ENCODE measurements around the gene PIEZO2.

PIEZO2 gene

GRCh38 chr18:10681581-10682367 is 467.6 kb downstream of the PIEZO2 start:
- TF ChIP-seq YY1 (IDR thresholded peaks at IDR 0.05; ENCODE audit: insufficient read depth, insufficient read length) (no peak), SUZ12 (IDR thresholded peaks at IDR 0.05; ENCODE audit: extremely low read depth, insufficient read depth, insufficient read length) (no peak), ZNF274 (IDR thresholded peaks at IDR 0.05; ENCODE audit: low read depth, low read length) (no peak)
- H3K27me3 ChIP-seq (ENCODE audit: insufficient read depth, insufficient read length) = no peaks in the 10 kb centered on the region
- H3K4me1 ChIP-seq (ENCODE audit: insufficient read depth, insufficient read length) = no peaks in the 10 kb centered on the region
- no peaks in the 10 kb centered on the region for H3K36me3 ChIP-seq (ENCODE audit: insufficient read depth, insufficient read length, low read length)
- DNase-seq (ENCODE audit: low read depth, low spot score) = no peak
- no peak overlapping the region for H3K4me3 ChIP-seq (ENCODE audit: insufficient read length, low read depth)
- no peak overlapping the region for H3K9ac ChIP-seq (ENCODE audit: insufficient read length, low read depth)
- H3K9me3 ChIP-seq (ENCODE audit: insufficient read depth, low read length) = no peaks in the 10 kb centered on the region

DNA sequence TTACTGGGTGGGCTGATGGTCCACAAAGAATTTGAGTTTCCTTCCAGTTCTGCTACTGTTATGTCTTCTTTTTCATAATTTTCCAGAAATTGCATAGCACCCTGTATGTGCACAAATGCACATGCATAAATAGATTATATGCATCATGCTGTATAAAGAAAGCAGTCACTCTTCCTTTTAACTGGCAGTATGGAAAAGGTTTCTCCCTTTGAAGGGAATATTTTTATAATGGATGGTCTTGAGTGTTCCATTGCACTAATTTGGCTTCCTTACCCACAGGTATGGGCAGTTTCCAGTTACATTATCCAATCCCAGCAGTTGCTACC is 469.1 kb downstream of the PIEZO2 start:
- Histone ChIP-seq H3K9me3 (ENCODE audit: insufficient read depth, low read length) (no peaks in the 10 kb centered on the region), H3K27me3 (ENCODE audit: insufficient read depth, insufficient read length) (no peaks in the 10 kb centered on the region), H3K4me1 (ENCODE audit: insufficient read depth, insufficient read length) (no peaks in the 10 kb centered on the region), H3K4me3 (ENCODE audit: insufficient read length, low read depth) (no peak overlapping the region), H3K9ac (ENCODE audit: insufficient read length, low read depth) (no peak overlapping the region), H3K36me3 (ENCODE audit: insufficient read depth, insufficient read length, low read length) (no peaks in the 10 kb centered on the region)
- DNase-seq (ENCODE audit: low read depth, low spot score) = no peak
- TF ChIP-seq YY1 (IDR thresholded peaks at IDR 0.05; ENCODE audit: insufficient read depth, insufficient read length) = no peak
- no peak for TF ChIP-seq SUZ12 (IDR thresholded peaks at IDR 0.05; ENCODE audit: extremely low read depth, insufficient read depth, insufficient read length)
- no peak for TF ChIP-seq ZNF274 (IDR thresholded peaks at IDR 0.05; ENCODE audit: low read depth, low read length)

DNA sequence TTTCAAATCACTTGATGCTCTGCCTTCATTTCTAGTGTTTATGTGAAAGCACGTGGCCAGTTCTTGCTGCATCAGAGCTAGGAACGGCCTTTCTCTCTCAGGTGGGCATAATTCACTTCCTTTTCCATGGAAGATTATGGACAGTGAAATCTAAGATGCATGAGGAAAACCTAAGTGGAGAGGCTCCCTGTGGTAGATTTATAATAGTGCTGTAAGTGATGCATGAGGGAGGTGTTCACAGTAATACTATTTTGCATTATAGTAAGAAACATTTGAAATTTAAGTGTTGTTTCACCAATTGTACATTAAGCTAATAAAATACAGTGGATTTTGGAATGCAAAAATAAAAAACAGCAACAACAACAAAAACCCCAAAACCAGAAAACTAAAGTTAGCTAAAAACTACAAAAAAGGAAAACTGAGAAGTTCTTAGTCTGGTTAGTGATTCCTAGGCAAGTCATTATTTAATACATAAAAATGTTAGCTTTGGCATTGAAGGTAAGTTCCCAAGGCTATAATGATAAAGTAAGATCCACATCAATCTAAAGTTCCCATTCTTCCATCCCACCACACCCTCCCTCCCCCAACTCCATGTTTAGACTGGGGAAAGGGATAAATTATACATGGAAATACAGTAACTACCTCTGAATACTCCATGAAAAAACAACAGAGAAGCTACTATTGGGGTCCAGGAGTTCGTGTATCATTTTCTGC is 469.7 kb downstream of the PIEZO2 start:
- no peaks in the 10 kb centered on the region for H3K36me3 ChIP-seq (ENCODE audit: insufficient read depth, insufficient read length, low read length)
- H3K4me1 ChIP-seq (ENCODE audit: insufficient read depth, insufficient read length) = no peaks in the 10 kb centered on the region
- TF ChIP-seq YY1 (IDR thresholded peaks at IDR 0.05; ENCODE audit: insufficient read depth, insufficient read length) = no peak
- TF ChIP-seq SUZ12 (IDR thresholded peaks at IDR 0.05; ENCODE audit: extremely low read depth, insufficient read depth, insufficient read length) = no peak
- TF ChIP-seq ZNF274 (IDR thresholded peaks at IDR 0.05; ENCODE audit: low read depth, low read length) = no peak
- no peaks in the 10 kb centered on the region for H3K9me3 ChIP-seq (ENCODE audit: insufficient read depth, low read length)
- no peak overlapping the region for H3K4me3 ChIP-seq (ENCODE audit: insufficient read length, low read depth)
- H3K27me3 ChIP-seq (ENCODE audit: insufficient read depth, insufficient read length) = no peaks in the 10 kb centered on the region
- no peak for DNase-seq (ENCODE audit: low read depth, low spot score)
- no peak overlapping the region for H3K9ac ChIP-seq (ENCODE audit: insufficient read length, low read depth)

- no peak overlapping the region for H3K9ac ChIP-seq (ENCODE audit: insufficient read length, low read depth)
- H3K36me3 ChIP-seq (ENCODE audit: insufficient read depth, insufficient read length, low read length) = no peaks in the 10 kb centered on the region
- no peaks in the 10 kb centered on the region for H3K4me1 ChIP-seq (ENCODE audit: insufficient read depth, insufficient read length)
- no peak overlapping the region for H3K4me3 ChIP-seq (ENCODE audit: insufficient read length, low read depth)
- no peaks in the 10 kb centered on the region for H3K9me3 ChIP-seq (ENCODE audit: insufficient read depth, low read length)
- TF ChIP-seq YY1 (IDR thresholded peaks at IDR 0.05; ENCODE audit: insufficient read depth, insufficient read length) (no peak), SUZ12 (IDR thresholded peaks at IDR 0.05; ENCODE audit: extremely low read depth, insufficient read depth, insufficient read length) (no peak), ZNF274 (IDR thresholded peaks at IDR 0.05; ENCODE audit: low read depth, low read length) (no peak)
- DNase-seq (ENCODE audit: low read depth, low spot score) = no peak
- H3K27me3 ChIP-seq (ENCODE audit: insufficient read depth, insufficient read length) = no peaks in the 10 kb centered on the region
Observed at GRCh38 chr18:10671441-10671840, 477.9 kb downstream of the PIEZO2 start.

- DNase-seq (ENCODE audit: low read depth, low spot score) = no peak
- Histone ChIP-seq H3K36me3 (ENCODE audit: insufficient read depth, insufficient read length, low read length) (no peaks in the 10 kb centered on the region), H3K27me3 (ENCODE audit: insufficient read depth, insufficient read length) (no peaks in the 10 kb centered on the region), H3K9ac (ENCODE audit: insufficient read length, low read depth) (no peak overlapping the region), H3K9me3 (ENCODE audit: insufficient read depth, low read length) (no peaks in the 10 kb centered on the region), H3K4me1 (ENCODE audit: insufficient read depth, insufficient read length) (no peaks in the 10 kb centered on the region), H3K4me3 (ENCODE audit: insufficient read length, low read depth) (no peak overlapping the region)
- TF ChIP-seq SUZ12 (IDR thresholded peaks at IDR 0.05; ENCODE audit: extremely low read depth, insufficient read depth, insufficient read length) = no peak
- no peak for TF ChIP-seq ZNF274 (IDR thresholded peaks at IDR 0.05; ENCODE audit: low read depth, low read length)
- TF ChIP-seq YY1 (IDR thresholded peaks at IDR 0.05; ENCODE audit: insufficient read depth, insufficient read length) = no peak
Observed at GRCh38 chr18:10670856-10671255, 478.5 kb downstream of the PIEZO2 start.

DNA sequence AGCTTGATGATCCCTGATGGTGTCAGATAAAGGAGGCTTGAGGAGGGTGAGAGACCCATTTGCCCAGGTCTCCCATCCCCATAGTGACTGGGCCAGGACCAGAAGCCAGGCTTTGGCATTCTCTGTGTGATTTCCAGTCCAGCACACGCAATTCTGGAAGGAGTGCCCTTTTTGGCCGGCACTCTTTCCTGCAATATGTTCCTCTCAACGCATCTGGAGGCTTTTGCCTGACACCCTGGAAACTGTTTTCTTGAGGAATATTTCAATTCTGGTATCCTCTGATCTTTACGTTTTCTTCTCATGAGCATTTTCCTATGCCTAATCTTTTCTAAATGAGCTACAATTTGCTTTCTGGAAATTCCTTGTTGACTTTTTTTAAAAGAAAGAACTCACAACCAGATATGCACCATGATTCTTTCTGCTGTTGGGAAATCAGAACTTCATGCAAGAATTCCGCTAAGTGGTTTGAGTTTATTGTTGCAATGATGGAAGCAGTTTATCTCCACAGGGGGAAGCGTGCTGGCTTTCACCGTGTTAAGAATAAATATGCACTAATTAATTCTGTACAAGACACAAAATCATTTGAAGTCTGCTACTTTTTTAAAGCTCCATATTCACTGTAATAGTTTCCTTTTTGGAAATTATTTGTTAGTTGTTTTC is 479.8 kb downstream of the PIEZO2 start:
- no peaks in the 10 kb centered on the region for H3K4me1 ChIP-seq (ENCODE audit: insufficient read depth, insufficient read length)
- no peak for DNase-seq (ENCODE audit: low read depth, low spot score)
- no peaks in the 10 kb centered on the region for H3K9me3 ChIP-seq (ENCODE audit: insufficient read depth, low read length)
- H3K9ac ChIP-seq (ENCODE audit: insufficient read length, low read depth) = no peak overlapping the region
- no peaks in the 10 kb centered on the region for H3K36me3 ChIP-seq (ENCODE audit: insufficient read depth, insufficient read length, low read length)
- no peak overlapping the region for H3K4me3 ChIP-seq (ENCODE audit: insufficient read length, low read depth)
- TF ChIP-seq ZNF274 (IDR thresholded peaks at IDR 0.05; ENCODE audit: low read depth, low read length) (no peak), YY1 (IDR thresholded peaks at IDR 0.05; ENCODE audit: insufficient read depth, insufficient read length) (no peak), SUZ12 (IDR thresholded peaks at IDR 0.05; ENCODE audit: extremely low read depth, insufficient read depth, insufficient read length) (no peak)
- no peaks in the 10 kb centered on the region for H3K27me3 ChIP-seq (ENCODE audit: insufficient read depth, insufficient read length)

DNA sequence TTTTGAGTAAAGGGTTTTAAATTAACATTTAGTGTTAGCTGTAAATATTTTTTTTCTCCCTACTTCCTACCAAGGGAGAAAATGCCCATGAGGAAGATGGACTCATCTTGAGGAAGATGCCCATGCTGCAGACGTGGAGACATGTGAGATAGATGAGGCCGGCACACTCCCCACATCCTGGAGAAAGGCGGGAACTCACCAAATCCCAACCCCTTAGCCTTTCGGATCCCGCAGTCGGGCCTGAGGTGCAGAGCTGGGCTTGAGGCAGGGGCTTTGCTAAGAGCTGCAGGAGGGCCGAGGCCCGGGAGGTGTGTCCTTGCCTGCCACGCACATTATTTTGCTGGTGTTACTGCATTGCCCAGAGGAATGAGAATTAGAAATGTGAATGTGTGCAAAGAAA is 485.6 kb downstream of the PIEZO2 start:
- no peak overlapping the region for H3K9ac ChIP-seq (ENCODE audit: insufficient read length, low read depth)
- no peak for TF ChIP-seq SUZ12 (IDR thresholded peaks at IDR 0.05; ENCODE audit: extremely low read depth, insufficient read depth, insufficient read length)
- no peak for TF ChIP-seq ZNF274 (IDR thresholded peaks at IDR 0.05; ENCODE audit: low read depth, low read length)
- TF ChIP-seq YY1 (IDR thresholded peaks at IDR 0.05; ENCODE audit: insufficient read depth, insufficient read length) = no peak
- no peaks in the 10 kb centered on the region for H3K4me1 ChIP-seq (ENCODE audit: insufficient read depth, insufficient read length)
- no peaks in the 10 kb centered on the region for H3K9me3 ChIP-seq (ENCODE audit: insufficient read depth, low read length)
- no peaks in the 10 kb centered on the region for H3K27me3 ChIP-seq (ENCODE audit: insufficient read depth, insufficient read length)
- H3K4me3 ChIP-seq (ENCODE audit: insufficient read length, low read depth) = no peak overlapping the region
- no peaks in the 10 kb centered on the region for H3K36me3 ChIP-seq (ENCODE audit: insufficient read depth, insufficient read length, low read length)
- no peak for DNase-seq (ENCODE audit: low read depth, low spot score)

Data from NT2/D1 (cell line).